Activated CD8-positive, alpha-beta memory T cell treated with anti-CD3 and anti-CD28 coated beads, Interleukin-2, amount 50 U/mL, for 48 hours (primary cell): ENCODE data around the gene PAK1IP1.
"Not testable (repeated sequence)": the region's sequence is repeated elsewhere in the genome, so short reads cannot be mapped to it uniquely, and the experiment has no call there.

Experiments
- DNase-seq: peaks from one replicate; pipeline ENCODE4 v3.0.0-alpha.2; 2020

PAK1IP1 gene, protein sequence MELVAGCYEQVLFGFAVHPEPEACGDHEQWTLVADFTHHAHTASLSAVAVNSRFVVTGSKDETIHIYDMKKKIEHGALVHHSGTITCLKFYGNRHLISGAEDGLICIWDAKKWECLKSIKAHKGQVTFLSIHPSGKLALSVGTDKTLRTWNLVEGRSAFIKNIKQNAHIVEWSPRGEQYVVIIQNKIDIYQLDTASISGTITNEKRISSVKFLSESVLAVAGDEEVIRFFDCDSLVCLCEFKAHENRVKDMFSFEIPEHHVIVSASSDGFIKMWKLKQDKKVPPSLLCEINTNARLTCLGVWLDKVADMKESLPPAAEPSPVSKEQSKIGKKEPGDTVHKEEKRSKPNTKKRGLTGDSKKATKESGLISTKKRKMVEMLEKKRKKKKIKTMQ

DNA sequence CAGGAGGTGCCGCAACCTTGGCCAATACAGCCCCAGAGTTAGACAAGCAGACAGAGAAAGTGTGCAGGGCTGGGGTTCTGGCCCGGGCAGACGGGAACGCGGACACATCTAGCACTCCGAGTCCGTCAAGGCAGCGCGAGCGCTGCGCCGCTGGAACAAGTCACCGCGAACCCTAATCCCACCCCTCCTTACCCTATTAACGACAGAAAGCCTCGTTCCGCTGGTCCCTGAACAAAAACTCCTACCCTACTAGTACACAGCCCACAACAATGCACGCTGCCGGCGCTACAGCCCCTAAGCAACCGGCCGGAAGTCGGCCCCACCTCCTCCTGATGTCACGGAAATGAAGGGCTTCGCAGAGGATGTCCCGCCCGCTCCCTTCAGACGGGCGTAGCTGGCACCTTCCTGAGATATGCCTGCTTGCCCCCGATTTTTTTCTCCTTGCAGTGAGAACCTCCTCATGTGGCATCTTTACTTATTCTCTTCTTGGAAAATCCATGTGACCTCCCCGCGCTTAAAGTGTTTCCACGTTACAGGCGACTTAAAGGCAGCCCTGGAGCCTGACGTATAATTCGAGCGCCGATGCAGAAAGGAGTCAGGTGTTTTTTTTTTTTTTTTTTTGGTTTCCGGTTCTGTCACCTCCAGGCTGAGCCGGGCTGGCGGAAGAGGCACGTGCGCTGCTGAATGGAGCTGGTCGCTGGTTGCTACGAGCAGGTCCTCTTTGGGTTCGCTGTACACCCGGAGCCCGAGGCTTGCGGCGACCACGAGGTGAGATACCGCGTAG lies at the start of gene PAK1IP1, which contains the start of gene C6orf52:
PAK1IP1 (plus strand) TSS at position 671 of the 784 bp plus-strand sequence; CDS start at position 685, 14 bp downstream.
C6orf52 (minus strand) TSS at position 315 of the 784 bp plus-strand sequence. CDS start 7,066 bp downstream, outside the sequence.
- DNase-seq: peak; percentile 90

GRCh38 chr6:10655508-10656055 lies 39.2 kb upstream of the PAK1IP1 start:
- no peak for DNase-seq

- DNase-seq: no peak
Measured at GRCh38 chr6:10658910-10659698, 35.7 kb upstream of the PAK1IP1 start.

DNA sequence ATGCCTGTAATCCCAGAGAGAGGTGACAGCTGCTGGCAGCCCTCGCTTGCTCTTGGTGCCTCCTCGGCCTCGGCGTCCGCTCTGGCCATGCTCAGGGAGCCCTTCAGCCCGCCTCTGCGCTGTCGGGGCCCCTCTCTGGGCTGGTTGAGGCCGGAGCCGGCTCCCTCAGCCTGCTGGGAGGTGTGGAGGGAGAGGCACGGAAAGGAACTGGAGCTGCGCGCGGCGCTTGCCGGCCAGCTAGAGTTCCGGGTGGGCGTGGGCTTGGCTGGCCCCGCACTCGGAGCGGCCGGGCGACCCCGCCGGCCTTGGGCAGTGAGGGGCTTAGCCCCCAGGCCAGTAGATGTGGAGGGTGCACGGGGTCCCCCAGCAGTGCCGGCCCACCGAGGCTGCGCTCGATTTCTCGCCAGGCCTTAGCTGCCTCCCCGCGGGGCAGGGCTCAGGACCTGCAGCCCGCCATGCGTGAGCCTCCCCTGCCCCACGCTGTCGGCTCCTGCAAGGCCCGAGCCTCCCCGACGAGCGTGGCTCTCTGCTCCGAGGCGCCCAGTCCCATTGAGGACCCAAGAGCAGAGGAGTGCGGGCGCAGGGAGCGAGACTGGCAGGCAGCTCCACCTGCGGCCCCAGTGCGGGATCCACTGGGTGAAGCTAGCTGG lies 34.9 kb upstream of the PAK1IP1 start:
- no peak for DNase-seq

- DNase-seq: not testable (repeated sequence)
Measured at GRCh38 chr6:10660431-10661191, 34.2 kb upstream of the PAK1IP1 start.

DNA sequence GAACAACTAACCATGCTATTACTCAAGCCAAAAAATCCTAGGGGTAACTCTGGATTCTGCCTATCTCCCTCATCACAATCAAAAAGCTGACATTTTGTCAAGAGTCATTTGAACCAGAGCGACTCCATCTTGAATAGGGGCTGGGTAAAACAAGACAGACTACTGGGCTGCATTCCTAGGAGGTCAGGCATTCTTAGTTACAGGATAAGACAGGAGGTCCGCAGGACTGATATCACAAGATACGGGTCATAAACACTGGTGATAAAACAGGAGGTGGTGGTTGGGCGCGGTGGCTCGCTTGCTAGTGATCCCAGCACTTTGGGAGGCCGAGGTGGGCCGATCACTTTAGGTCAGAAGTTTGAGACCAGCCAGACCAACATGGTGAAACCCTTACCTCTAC lies 32.6 kb upstream of the PAK1IP1 start:
- no peak for DNase-seq

GRCh38 chr6:10662742-10663141 lies 32.0 kb upstream of the PAK1IP1 start:
- DNase-seq: no peak

- not testable (repeated sequence) for DNase-seq
Measured at GRCh38 chr6:10665595-10665994, 29.2 kb upstream of the PAK1IP1 start.

DNA sequence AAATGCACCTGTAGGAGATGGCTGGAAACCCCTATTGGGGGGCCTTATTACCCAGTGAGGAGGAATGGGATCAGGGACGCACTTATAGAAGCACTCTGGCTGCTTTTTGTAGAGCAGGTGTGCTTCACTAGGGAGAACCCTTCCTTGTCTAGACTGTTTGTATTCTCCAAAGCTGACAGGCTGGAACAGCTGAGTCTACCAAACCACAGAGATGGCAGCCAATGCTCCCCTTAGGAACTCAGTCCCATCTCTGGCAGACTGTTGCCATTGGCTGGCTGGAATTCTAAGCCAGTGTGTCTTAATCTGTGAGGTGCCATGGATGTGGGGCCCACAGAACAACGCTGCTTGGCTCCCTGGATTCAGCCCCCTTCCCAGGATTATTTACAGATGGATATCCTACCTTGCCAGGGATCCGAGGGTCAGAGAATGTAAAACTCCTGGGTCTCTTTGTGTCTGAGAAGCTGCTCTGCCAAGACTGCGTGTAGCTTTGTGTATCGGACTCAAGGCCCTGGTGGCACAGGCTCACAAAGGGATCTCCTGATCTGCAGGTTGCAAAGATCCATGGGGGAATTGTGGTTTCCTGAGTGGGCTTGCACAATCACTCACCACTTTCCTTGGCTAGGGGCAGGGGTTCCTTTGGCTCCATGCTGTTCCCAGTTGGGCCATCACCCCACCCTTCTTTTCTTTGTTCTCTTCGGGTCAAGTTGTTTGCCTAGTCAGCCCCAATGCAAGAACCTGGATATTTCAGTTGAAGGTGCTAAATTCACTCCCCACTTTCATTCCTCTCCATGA lies 26.4 kb upstream of the PAK1IP1 start:
- DNase-seq: no peak

DNA sequence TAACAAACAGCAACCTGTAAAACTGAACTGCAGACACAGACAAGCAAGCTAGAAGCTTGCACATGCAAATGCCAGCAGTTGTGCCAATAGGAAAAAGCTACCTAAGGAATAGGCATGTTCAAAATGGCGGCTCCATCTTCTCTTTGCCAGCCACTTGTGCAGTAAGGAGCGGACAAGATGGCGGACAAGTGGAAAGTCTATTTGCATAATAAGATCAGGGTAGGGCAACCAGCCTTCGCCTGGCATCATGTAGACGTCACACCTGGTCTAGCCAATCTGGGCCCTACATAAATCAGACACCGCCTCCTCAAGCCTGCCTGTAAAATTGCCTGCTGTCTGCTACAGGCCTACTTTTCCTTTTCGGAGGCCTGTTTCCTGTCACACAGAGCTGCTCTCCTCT lies 18.4 kb upstream of the PAK1IP1 start:
- no peak for DNase-seq

DNA sequence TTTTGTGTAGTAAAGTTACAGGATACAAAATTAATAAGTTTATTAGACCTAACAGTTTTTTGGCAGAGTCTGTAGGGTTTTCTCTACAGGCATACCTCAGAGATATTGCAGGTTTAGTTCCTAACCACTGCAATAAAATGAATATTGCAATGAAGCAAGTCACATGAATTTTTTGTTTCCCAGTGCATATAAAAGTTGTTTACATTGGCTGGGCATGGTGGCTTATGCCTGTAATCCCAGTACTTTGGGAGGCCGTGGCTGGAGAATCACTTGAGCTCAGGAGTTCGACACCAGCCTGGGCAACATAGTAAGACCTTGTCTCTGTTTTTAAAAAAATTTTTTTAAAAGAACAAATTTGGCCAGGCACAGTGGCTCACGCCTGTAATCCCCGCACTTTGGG lies 16.3 kb upstream of the PAK1IP1 start:
- DNase-seq: no peak

GRCh38 chr6:10681795-10682194 lies 13.0 kb upstream of the PAK1IP1 start:
- DNase-seq: no peak

DNA sequence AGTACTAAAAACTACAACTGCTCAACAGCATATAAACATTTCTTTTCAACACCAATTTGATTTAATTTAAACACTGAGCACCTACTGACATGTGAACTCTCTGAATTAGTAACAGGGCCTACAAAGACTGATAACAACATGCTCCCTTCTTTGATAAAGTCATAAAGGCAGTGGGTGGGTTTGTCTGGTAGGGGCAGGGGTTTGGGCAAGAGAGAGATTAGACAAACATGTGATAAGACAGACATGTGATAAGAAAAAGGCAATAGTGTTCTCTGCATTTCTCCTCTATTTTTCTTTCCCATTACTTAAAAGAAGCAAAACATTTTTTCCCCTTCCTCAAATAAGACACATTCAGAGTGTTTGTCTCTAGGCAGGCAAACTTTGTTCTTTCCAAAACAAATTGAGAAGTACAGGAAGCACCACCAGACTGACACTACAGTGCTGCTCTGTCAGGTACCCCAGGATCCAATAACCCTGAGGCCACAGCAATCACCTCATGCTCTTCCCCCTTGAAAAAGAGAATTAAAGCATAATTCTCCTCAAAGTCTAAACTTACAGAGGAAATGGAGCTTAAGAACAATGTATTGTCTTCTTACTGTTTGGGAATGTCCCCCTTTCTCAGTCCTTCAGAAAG lies 12.3 kb upstream of the PAK1IP1 start:
- no peak for DNase-seq

DNA sequence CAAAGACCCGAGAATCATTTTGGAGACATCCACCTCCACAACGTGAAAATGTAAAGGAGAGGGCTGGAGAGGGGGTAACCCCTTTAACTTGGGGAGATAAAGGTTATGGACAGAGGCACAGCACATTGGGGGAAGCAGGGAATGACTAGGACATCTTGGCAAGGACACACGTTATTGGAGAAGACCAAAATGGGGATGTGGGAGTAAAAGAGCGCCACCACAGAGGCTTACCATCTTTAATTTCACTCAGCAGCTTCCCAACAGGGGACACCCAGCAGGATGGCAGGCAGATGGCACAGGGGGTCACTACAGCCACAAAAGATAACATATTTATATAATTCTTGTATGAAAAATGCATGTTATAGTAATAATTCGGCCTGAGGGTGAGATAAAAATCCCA lies 10.2 kb upstream of the PAK1IP1 start:
- no peak for DNase-seq

- DNase-seq: no peak
Measured at GRCh38 chr6:10685092-10685915, 9.5 kb upstream of the PAK1IP1 start.

DNA sequence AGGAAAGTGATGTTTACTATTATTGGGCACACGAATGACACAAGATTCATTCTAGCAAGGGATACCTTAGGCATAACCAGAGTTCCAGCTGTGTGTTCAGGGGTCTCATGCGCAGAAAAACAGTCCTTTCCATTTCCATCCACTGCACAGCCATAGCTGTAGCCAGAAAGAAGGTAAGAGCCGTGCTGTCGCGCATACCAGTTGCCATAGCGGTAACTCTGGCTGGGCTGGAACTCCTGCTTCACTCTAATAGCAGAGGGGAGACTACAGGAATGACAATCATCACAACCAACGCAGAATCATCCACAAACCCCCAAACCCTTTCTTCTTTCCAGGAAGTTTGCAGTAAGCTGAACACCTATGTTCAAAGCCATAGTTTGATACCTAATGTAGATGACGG lies 7.9 kb upstream of the PAK1IP1 start:
- DNase-seq: no peak

DNA sequence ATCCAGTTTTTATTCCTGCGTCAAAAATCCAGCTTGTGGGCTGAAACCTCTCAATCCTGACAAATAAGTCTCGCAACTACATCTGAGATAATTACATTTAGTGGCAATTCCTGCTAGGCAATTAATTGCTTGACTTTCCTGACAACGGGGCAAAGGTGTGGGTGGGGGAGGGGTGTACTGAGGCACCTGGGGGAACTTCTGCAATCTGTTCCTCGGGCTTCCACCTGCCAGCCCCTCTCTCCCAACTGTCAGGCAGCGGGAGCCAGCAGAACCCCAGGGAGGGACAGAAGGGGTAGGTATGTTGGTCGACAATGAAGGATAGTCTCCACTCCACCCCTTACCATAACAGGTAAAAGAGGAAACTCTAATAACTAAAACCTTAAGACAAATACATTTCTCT lies 7.2 kb upstream of the PAK1IP1 start:
- no peak for DNase-seq

DNA sequence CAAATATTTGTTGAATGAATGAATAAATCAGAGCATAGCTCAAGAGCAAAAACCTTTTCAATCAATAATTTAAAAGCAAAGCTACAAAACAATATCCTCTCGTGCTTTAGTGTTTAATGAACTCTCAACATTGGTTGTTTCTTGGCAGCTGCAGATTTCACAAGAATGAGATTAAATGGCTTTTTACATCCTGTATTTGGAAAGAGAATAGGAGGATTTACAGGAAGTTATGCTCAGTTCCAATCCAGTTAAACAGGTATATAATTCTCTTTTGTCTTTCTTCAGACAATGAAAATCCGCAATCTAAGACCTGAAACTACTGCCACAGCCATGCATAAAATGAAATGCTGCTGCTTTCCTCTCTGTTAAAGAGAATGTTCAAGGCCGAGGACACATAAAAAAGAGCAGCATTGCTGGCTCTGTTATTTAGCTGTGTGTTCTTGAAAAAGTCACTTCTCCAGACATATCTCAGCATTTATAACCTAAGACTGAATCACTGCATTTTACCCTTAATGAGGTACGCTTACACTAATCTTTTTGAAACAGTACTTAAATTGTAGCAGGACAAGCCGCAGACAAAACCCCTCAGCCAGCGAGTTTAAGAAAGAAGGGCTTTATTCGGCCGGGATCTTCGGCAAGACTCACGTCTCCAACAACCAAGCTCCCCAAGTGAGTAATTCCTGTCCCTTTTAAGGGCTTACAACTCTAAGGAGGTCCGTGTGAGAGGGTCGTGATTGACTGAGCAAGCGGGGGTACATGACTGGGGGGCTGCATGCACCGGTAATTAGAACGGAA lies 3.9 kb upstream of the PAK1IP1 start:
- DNase-seq: no peak
